ENCODE data around the gene TRIM59. TPM values are rescaled to one million over a fixed set of nuclear protein-coding genes. Genes with fewer than 3 reads are reported as not detected.

Gene TRIM59
- total RNA-seq, 1 donor from 2014 or later, result 11.0 TPM

- FAIRE-seq, result no peak
- DNase-seq (ENCODE audit: low spot score in 2 of 2), result no peak
These were observed 39.6 kb downstream of the TRIM59 start for GRCh38 chr3:160409812-160410610.

GRCh38 chr3:160403796-160404470, 45.7 kb downstream of the TRIM59 start:
- FAIRE-seq (no peak), DNase-seq (ENCODE audit: low spot score in 2 of 2) (no peak)

- no peak for DNase-seq (ENCODE audit: low spot score in 2 of 2)
- no peak for FAIRE-seq
These were observed 46.5 kb downstream of the TRIM59 start for GRCh38 chr3:160403028-160403545.

- DNase-seq (ENCODE audit: low spot score in 2 of 2) (no peak), FAIRE-seq (no peak)
These were observed 47.2 kb downstream of the TRIM59 start for GRCh38 chr3:160402221-160403027.

GRCh38 chr3:160401291-160402095, 48.1 kb downstream of the TRIM59 start:
- FAIRE-seq, result no peak
- no peak for DNase-seq (ENCODE audit: low spot score in 2 of 2)

- DNase-seq (ENCODE audit: low spot score in 2 of 2), result no peak
- no peak for FAIRE-seq
These were observed 48.9 kb downstream of the TRIM59 start for GRCh38 chr3:160400702-160401150.

- peak; percentile 4 to 27 for DNase-seq (ENCODE audit: low spot score in 2 of 2)
These were observed 49.4 kb downstream of the TRIM59 start for GRCh38 chr3:160400030-160400701.

GRCh38 chr3:160399125-160400029, 50.2 kb downstream of the TRIM59 start, which contains the start of the genes IFT80 and SMC4:
IFT80 (minus strand) TSS chr3:160399225; CDS start chr3:160384600, 14,625 bp downstream.
SMC4 (plus strand) TSS chr3:160399650; CDS start chr3:160400827, 1,177 bp downstream.
- DNase-seq (ENCODE audit: low spot score in 2 of 2), result peak; percentile 91 to 94
- no peak for FAIRE-seq

More at GRCh38 chr3:160400030-160400701, 49.4 kb downstream of the TRIM59 start:
- FAIRE-seq, result no peak

GRCh38 chr3:160398820-160399124, 50.8 kb downstream of the TRIM59 start:
- FAIRE-seq, result no peak
- DNase-seq (ENCODE audit: low spot score in 2 of 2), result no peak

- FAIRE-seq (no peak), DNase-seq (ENCODE audit: low spot score in 2 of 2) (no peak)
These were observed 54.3 kb downstream of the TRIM59 start for GRCh38 chr3:160395297-160395696.

GRCh38 chr3:160394009-160394392, 55.6 kb downstream of the TRIM59 start:
- DNase-seq (ENCODE audit: low spot score in 2 of 2) (no peak), FAIRE-seq (no peak)

- DNase-seq (ENCODE audit: low spot score in 2 of 2), result no peak
- no peak for FAIRE-seq
These were observed 56.1 kb downstream of the TRIM59 start for GRCh38 chr3:160393346-160394008.

- FAIRE-seq (no peak), DNase-seq (ENCODE audit: low spot score in 2 of 2) (no peak)
These were observed 56.8 kb downstream of the TRIM59 start for GRCh38 chr3:160392798-160393197.

- FAIRE-seq (no peak), DNase-seq (ENCODE audit: low spot score in 2 of 2) (no peak)
These were observed 58.9 kb downstream of the TRIM59 start for GRCh38 chr3:160390565-160391138.
